Panc1 (cell line): ENCODE results near the gene FUBP3. TPM values are rescaled to one million over a fixed set of nuclear protein-coding genes. Genes with fewer than 3 reads are reported as not detected.

Source experiments
- ATAC-seq: fragments of 200-7000 bp; cut with Tn5 transposase; 2 replicates; pipeline ENCODE4 v1.9.1; 2020; ENCODE audit warnings: mild to moderate bottlenecking, moderate library complexity
- BruUV-seq: library from RNA; stranded (reverse); fragments of 400-500 nt; replicated peaks from 2 replicates; lab custom pipeline; 2021; lab: Mats Ljungman, UMichigan
- CTCF ChIA-PET: fragments of 300-600 bp; sonication (Branson Sonifier 250); formaldehyde crosslinking; loops from one replicate; lab custom pipeline; 2022; ENCODE audit warnings: antibody characterized with exemption; lab: Charles Lee
- POLR2A ChIA-PET: fragments of 300-600 bp; sonication (Branson Sonifier 250); formaldehyde crosslinking; loops from one replicate; lab custom pipeline; 2022; ENCODE audit warnings: antibody characterized with exemption; lab: Charles Lee
- DNase-seq: peaks from one replicate; pipeline ENCODE4 v3.0.0-alpha.2; 2010; ENCODE audit warnings: low read depth, low spot score
- H3K27ac ChIP-seq: 2 replicates; pipeline ENCODE4 v1.5.1; 2011; ENCODE audit warnings: mild to moderate bottlenecking, low read length, inconsistent platforms
- H3K27me3 ChIP-seq: fragments of 200-500 bp; sonication (Bioruptor generic); 2 replicates; pipeline ENCODE4 v1.6.0; 2014; ENCODE audit warnings: low read length, inconsistent platforms; ENCODE audit not compliant: control insufficient read depth, insufficient read depth
- H3K36me3 ChIP-seq: fragments of 200-500 bp; sonication (Bioruptor generic); 2 replicates; pipeline ENCODE4 v1.5.1; 2014; ENCODE audit warnings: inconsistent platforms, mild to moderate bottlenecking, low read length, moderate library complexity; ENCODE audit not compliant: control insufficient read depth, insufficient read depth
- H3K4me1 ChIP-seq: 2 replicates; pipeline ENCODE4 v1.5.1; 2011; ENCODE audit warnings: inconsistent platforms, mild to moderate bottlenecking, low read length, moderate library complexity; ENCODE audit not compliant: control insufficient read depth, insufficient read depth
- H3K4me3 ChIP-seq, 2 experiments: 2 replicates each; pipeline ENCODE4 v1.5.1; 2011 to 2012; ENCODE audit warnings: low read depth in 2 of 2, low read length in 2 of 2, mild to moderate bottlenecking in 2 of 2, inconsistent platforms in 1 of 2, moderate library complexity in 1 of 2
- H3K9me3 ChIP-seq: fragments of 200-500 bp; sonication (Bioruptor generic); 2 replicates; pipeline ENCODE4 v1.5.1; 2014; ENCODE audit warnings: low read depth, mild to moderate bottlenecking, inconsistent platforms, low read length, moderate library complexity; ENCODE audit not compliant: control insufficient read depth, insufficient read depth
- CTCF ChIP-seq: fragments of 450-650 bp; IDR thresholded peaks from 2 replicates; pipeline ENCODE4 v1.5.1; 2017; ENCODE audit warnings: mild to moderate bottlenecking
- POLR2AphosphoS5 ChIP-seq: IDR thresholded peaks from 2 replicates; pipeline ENCODE4 v1.6.1; 2012; ENCODE audit warnings: mild to moderate bottlenecking, low read depth, low read length, moderate library complexity
- REST ChIP-seq, 2 experiments: IDR thresholded peaks; 2 replicates each; pipeline ENCODE4 v1.6.1; 2011 to 2012; ENCODE audit warnings: low read depth in 2 of 2, control low read depth in 1 of 2, low read length in 1 of 2, mild to moderate bottlenecking in 1 of 2, moderate library complexity in 1 of 2; ENCODE audit not compliant: insufficient read depth in 1 of 2
- SIN3A ChIP-seq: IDR thresholded peaks from 2 replicates; pipeline ENCODE4 v1.6.1; 2012; ENCODE audit warnings: low read depth, mild to moderate bottlenecking, low read length, moderate library complexity, borderline replicate concordance; ENCODE audit not compliant: insufficient read depth
- TCF7L2 ChIP-seq: IDR thresholded peaks from 2 replicates; pipeline ENCODE4 v1.6.1; 2011; ENCODE audit warnings: mild to moderate bottlenecking, low read depth, low read length, inconsistent platforms
- in situ Hi-C: cut with HindIII; loops from 2 replicates; pipeline ENCODE4 v1.10.0; 2016; ENCODE audit warnings: low sequenced_read_pairs, low pct_unique_long_range_greater_than_20kb
- intact Hi-C: fragments of 100-400 bp; cut with micrococcal nuclease; formaldehyde crosslinking; loops from one replicate; pipeline ENCODE4 v1.10.0; 2022; ENCODE audit not compliant: unreplicated experiment
- total RNA-seq: library from RNA; stranded (reverse); gene quantifications from one replicate; pipeline ENCODE4 v1.2.1, GENCODE V29; 2021; ENCODE audit not compliant: unreplicated experiment

The FUBP3 gene
- total RNA-seq, 1 experiment from 2014 or later, result 46.6 TPM

GRCh38 chr9:130667120-130667435 is 87.7 kb downstream of the FUBP3 start:
- ATAC-seq (no peak), DNase-seq (no peak)
- H3K27ac ChIP-seq, result no peak overlapping the region
- in situ Hi-C loops, result no loop called here
- CTCF ChIA-PET, result no interaction called here
- TF ChIP-seq CTCF (no peak), POLR2AphosphoS5 (no peak), TCF7L2 (no peak), SIN3A (no peak), REST (IDR thresholded peaks at IDR 0.05; ENCODE audit: insufficient read depth in 1 of 2, low read depth in 2 of 2, low read length in 1 of 2) (no peak)
- H3K4me1 ChIP-seq, result no peaks in the 10 kb centered on the region
- peaks cover 2% of the 10 kb centered on the region; the same call in 1 of the 2 replicates for H3K27me3 ChIP-seq
- no peaks in the 10 kb centered on the region for H3K36me3 ChIP-seq
- intact Hi-C loops, result no loop called here
- POLR2A ChIA-PET, result interaction anchor here (0.7 kb wide), 1 partner anchor 25 kb away, joined by 13 read pairs; no protein-coding TSS in a partner anchor
- H3K4me3 ChIP-seq, result no peak overlapping the region
- H3K9me3 ChIP-seq, result no peaks in the 10 kb centered on the region
- no TSS peak for BruUV-seq

- Histone ChIP-seq H3K9me3 (no peaks in the 10 kb centered on the region), H3K36me3 (no peaks in the 10 kb centered on the region), H3K4me1 (no peaks in the 10 kb centered on the region), H3K27ac (no peak overlapping the region), H3K27me3 (peaks cover 2% of the 10 kb centered on the region; the same call in 1 of the 2 replicates), H3K4me3 (no peak overlapping the region)
- in situ Hi-C loops (no loop called here), intact Hi-C loops (no loop called here)
- ATAC-seq (no peak), DNase-seq (no peak)
- ChIA-PET POLR2A (no interaction called here), CTCF (no interaction called here)
- TF ChIP-seq REST (IDR thresholded peaks at IDR 0.05; ENCODE audit: insufficient read depth in 1 of 2, low read depth in 2 of 2, low read length in 1 of 2) (no peak), CTCF (no peak), SIN3A (no peak), TCF7L2 (no peak), POLR2AphosphoS5 (no peak)
- no TSS peak for BruUV-seq
Observed at GRCh38 chr9:130668196-130668595, 88.8 kb downstream of the FUBP3 start.
